WTC11 (cell line): ENCODE results near the gene TPR.

Source experiments
- ARID4B ChIP-seq: sonication (generic); formaldehyde crosslinking; IDR thresholded peaks from 2 replicates; pipeline ENCODE4 v1.8.0; 2023; ENCODE audit warnings: missing genetic modification reagents, mild to moderate bottlenecking, borderline replicate concordance
- CTCF ChIP-seq: fragments of 200-600 bp; IDR thresholded peaks from 2 replicates; pipeline ENCODE4 v1.8.0; 2022; ENCODE audit warnings: antibody characterized with exemption
- MAX ChIP-seq: sonication (generic); formaldehyde crosslinking; IDR thresholded peaks from 2 replicates; pipeline ENCODE4 v1.8.0; 2022; ENCODE audit warnings: mild to moderate bottlenecking, missing genetic modification reagents

GRCh38 chr1:186375929-186376319 lies 871 bp upstream of the TPR start:
- TF ChIP-seq ARID4B (CRISPR knock-in tag), result no peak
- no peak for TF ChIP-seq CTCF
- TF ChIP-seq MAX, result no peak
